GM19043 (cell line): ENCODE data around the gene FCN2.
A peak's percentile ranks its signal among the peaks of the same experiment; 100 is the strongest.

Experiments used
- ATAC-seq: cut with Tn5 transposase; IDR thresholded peaks from one replicate; pipeline ENCODE4 v1.9.1; 2021; ENCODE audit warnings: low read depth; ENCODE audit not compliant: unreplicated experiment

FCN2 gene

GRCh38 chr9:134928436-134929192 is 48.0 kb downstream of the FCN2 start:
- no peak for ATAC-seq

- ATAC-seq: no peak
Measured at GRCh38 chr9:134929193-134930158, 48.9 kb downstream of the FCN2 start.

GRCh38 chr9:134930398-134930797 is 49.8 kb downstream of the FCN2 start:
- ATAC-seq: no peak

- no peak for ATAC-seq
Measured at GRCh38 chr9:134932171-134932570, 51.6 kb downstream of the FCN2 start.

- no peak for ATAC-seq
Measured at GRCh38 chr9:134932606-134933005, 52.0 kb downstream of the FCN2 start.

GRCh38 chr9:134933076-134933659 is 52.6 kb downstream of the FCN2 start:
- ATAC-seq: no peak

DNA sequence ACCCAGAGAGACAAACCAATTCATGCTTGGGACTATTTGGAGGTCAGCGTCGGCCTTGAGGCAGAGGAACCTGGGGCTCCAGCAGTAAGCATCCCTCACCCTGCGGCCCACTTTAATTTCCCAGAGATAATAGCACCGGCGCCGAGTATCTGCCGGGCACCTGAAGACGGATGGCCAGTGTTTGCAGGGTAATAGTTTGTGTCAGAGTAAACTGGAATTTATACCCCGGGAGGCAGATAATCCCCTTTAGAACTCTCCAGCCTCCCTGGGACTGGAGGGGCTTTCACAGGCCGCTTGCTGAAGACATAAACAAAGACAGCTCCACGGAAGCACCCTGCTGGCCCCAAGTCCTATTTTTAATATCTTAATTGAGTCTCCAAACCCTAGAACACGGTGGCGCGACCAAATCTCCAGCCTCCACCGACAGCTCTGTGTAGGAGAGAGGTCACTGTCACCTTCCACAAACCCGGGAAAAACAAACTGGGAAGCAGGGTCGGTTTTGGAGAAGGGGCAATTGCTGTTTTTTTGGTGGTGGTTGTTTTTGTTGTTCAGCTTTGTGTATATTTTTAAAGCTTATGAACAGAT is 54.5 kb downstream of the FCN2 start:
- ATAC-seq: no peak

- no peak for ATAC-seq
Measured at GRCh38 chr9:134935701-134936345, 55.2 kb downstream of the FCN2 start.

DNA sequence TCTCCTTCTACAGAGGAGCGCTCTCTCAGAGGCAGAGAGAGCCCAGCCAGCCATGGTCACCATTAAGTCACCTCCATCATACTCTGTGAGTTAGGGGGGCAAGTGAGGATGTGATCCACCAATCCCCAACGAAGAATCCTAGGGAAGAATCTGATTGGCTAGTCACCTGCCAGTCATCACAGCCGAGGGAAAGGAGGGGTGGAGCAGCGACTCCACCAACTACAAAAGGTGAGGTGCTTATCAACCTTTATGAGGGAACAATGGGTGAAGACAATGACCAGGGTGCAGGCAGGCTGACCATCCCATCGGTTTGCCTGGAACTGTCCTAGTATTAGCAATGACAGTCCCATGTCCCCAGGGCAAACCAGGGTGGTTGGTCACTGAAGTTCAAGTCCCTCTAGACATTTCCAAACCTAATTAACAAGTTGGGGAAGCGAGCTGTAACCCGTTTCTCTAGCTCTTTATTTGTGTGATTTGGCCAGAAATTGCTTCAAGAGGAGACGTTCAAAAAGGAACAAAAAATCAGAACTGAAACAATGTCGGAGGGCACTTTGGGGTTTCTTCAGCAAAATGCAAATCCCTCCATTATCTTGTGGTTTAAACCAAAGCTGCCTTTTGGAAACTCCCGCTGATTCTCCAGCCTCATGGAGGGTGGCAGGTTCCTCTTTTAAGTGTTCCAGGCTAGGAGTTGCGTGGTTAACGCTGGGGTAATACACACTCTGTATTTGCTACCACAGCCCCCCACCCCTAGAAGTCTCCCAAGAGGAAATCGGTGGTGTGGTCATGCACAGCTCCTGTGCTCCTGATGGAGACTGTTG is 55.9 kb downstream of the FCN2 start:
- peak; percentile 46 for ATAC-seq
